COLO668 (cell line): Measurements from ENCODE around the gene TMEFF2.

ENCODE experiments used
- DNase-seq: peaks from one replicate; lab custom pipeline; 2025; ENCODE audit not compliant: unreplicated experiment; lab: John Stamatoyannopoulos, UW

Gene TMEFF2

DNA sequence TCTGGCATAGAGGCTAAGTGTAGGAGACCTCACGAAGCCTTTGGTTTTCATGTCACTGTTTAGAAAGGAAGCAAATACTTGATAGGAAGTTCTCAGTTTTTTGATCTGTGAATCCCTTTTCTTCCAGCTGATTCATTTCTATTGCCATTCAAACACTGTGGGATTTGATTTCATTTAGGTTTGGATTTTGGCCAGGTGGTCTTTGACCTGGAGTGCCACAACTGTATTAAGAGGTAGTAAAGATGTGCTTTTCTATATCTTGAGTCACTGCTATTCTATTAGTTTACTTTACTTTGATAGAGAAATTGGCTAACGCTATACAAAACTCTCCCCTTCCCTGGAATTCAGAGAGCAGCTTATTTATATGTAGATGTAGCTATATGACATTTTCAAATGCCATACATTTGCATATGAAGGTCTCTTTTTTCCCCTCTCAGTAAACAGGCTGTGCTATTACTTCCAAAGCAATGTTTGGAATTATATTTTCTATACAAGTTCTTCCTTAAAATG, 215.5 kb downstream of the TMEFF2 start:
- DNase-seq = no peak

DNA sequence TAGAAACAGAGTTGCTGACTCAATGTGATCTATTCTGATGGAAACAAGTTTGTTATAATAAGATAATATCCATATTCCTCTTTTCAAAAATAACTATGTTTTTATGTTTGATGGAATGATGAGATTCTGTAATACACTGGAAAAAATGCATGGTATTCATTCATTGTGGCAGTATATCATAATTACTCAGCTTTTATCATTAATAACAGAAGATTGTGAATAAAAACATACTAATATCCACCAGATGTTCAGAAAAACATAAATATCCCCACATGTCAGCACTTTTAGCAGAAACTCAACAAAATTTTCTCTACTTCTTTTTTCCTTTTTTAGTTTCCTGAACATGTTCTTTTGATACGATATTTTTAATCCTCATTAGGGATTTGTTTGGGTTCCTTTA, 217.0 kb downstream of the TMEFF2 start:
- no peak for DNase-seq

DNA sequence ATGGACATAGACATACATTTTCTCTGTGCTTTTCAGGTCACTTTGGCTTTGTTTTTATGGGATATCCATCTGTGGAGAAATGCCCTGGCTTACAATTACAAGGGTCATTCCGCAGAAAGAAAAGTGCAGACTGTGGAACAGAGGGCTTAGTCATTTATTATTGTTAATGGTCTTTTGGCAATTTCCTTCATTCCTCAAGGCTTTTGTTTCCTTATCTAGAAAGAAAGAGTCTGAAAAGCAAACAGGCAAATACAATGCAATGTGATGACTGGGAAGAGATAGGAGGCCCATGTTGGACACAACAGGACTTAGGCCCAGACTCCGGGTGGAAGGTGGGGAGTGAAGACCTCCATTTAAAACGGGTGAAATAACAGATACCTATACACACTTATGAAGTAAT, 218.3 kb downstream of the TMEFF2 start:
- no peak for DNase-seq

DNA sequence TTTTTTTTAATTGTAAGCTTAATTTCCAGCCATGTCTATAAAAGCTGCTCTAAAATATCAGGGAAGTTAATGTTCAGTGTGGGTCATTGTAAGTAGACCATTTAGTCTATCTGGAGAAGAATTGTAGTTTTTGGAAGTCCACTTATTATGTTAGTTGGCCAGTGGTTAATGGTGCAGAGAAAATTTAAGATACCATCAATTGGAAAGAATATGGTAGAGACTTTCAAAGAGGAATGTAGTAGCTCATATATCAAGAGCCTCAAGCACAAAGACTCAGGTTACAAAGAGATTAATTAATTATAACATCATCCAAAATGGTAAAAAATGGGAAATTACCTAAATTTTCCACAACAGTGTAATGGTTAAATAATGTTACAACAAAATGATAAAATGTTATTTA, 220.1 kb downstream of the TMEFF2 start:
- no peak for DNase-seq

DNA sequence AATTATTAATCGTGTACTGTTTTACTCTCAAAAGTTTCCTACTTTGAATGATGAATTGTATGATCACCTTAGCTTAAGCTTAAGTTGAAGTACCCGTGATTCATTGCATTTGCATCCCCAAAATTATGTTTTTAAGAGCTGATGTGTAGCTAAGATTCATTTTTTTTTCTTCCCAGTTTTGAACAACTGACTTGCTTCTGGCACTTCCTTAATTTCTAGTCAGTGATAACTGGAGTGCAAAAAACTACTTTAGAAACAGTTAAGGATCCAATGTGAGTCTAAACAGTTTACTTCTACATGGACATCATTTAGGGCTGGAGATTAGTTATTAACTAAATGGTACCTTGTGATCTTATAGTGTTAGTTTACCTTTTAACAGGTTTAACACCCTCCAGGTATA, 223.9 kb downstream of the TMEFF2 start:
- no peak for DNase-seq

DNA sequence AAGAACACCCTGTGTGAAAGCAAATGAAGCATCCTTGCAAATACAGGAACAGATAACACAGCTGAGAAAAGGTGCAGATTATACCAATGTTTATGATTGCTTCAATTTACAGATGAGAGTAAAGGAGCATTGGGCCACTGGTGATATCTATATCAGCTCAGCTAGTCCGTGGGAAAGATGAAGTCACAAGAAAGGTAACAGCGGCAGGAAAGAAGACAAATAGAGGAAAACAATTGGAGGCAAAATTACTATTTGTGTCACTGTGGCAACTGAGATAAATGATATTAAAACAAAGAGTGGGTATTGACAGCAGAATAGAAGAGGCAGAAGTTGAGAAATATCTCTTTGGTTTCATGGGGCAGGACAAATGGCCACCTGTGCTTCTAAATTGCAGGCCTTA, 226.6 kb downstream of the TMEFF2 start:
- no peak for DNase-seq

DNA sequence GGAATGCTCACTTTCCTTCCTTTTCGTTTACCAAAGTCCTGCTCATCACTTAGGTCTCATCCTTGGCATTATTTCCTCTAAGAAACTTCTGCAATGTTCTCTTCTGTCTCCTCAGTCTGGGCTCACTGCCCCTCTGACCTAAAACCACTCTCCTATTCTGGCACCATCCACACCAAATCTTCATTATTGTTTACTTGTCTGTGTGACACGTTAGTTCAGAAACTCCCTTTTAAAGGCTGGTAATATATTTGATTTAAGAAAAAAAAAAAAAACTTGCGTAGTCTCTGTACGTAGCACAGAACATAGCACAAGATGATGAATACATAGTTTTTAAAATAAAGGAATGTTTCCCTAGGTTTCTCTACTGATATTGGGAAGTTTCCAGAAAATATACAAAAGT, 229.0 kb downstream of the TMEFF2 start:
- no peak for DNase-seq

DNA sequence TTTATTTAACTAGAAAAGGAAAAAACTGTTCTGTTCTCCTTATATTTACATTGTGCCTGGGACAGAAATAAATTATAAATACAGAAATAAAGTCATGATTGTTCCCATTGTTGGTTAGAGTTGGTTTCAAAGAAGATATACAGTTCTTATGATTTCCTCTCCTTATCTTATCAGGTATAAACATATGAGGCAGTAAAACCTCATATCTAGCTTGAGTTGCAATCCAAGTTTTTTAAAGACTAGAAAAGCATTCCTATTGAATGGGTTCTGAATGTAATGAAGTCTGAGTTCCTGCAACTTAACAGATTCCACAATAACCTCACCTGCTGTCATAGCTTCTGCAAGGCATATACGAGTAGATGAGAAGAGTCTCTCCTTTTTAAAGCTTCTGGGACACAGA, 233.2 kb downstream of the TMEFF2 start:
- DNase-seq = no peak

DNA sequence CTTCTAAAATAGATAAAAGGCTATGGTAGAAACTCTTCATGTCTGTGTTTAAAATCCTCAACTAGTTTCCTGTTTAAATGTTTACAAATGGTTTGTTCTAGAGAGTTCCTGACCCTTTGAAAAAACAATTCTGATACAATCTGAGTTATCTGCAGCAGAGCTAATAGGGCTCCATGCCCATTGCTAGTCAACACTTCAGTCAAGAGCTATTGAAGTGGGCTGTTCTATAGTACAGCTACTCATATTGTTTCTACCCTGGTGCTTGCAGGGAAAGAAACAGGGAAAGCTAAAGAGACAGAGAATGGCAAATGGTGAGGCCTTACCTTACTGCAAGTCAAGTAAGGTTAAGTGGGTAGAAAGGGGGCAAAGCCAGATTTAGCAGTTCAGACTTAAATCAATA, 235.5 kb downstream of the TMEFF2 start:
- no peak for DNase-seq

DNA sequence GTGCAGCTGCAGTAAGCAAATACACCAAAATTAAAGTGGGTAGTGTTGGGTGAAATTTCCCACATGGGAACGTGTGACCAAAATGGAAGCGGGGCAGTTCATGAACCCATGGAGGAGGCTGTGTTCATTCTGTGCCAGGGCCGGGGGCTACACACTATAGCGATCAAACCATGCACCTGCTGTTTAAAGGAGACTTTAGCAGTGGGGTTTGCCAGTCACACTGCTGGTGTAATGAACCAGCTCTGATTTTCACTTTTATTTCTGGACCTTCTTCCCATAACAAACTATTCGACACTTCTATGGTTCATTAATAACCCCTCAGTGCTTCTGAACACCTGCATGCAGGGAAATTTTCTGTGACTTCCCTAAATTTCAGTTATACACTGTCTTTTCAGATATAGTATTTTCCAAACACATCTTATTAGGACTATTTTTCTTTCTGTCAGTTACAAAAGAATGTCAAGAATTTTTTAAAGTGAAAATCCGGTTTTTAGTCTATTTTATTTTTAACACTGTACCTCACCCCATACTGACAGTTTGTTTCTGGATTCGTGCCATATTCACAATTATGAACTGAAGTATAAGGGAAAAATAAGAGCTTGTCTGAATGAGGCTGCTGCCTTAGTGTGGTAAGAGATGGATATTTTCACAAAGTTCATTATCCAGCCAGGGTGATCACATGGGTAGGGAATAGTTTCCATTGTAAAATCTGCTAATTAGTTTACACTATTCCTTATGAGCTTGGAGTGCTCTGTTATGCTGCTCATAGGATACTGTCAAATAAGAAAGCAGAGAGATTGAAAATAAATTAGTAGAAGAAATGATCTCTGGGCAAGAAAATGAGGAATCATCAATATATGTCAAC, 236.5 kb downstream of the TMEFF2 start:
- DNase-seq = no peak

DNA sequence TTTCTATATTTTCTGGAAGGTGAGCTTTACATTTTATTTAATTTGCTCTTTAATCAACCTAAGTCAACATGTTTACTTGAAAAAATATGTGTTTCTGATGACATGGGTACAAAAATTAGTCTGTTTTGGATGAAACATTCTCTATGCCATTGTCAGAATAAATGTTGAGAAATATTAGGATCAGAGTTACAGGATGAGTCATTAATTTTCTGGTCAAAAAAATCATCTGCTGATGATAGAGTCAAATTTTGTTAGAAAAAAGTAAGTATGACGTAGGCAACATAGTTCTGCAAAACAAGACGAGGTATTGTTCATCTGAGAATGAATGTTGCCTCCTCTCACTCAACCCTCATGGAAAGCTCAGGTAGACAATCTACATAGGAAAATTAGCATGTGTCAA, 240.3 kb downstream of the TMEFF2 start:
- DNase-seq = no peak

DNA sequence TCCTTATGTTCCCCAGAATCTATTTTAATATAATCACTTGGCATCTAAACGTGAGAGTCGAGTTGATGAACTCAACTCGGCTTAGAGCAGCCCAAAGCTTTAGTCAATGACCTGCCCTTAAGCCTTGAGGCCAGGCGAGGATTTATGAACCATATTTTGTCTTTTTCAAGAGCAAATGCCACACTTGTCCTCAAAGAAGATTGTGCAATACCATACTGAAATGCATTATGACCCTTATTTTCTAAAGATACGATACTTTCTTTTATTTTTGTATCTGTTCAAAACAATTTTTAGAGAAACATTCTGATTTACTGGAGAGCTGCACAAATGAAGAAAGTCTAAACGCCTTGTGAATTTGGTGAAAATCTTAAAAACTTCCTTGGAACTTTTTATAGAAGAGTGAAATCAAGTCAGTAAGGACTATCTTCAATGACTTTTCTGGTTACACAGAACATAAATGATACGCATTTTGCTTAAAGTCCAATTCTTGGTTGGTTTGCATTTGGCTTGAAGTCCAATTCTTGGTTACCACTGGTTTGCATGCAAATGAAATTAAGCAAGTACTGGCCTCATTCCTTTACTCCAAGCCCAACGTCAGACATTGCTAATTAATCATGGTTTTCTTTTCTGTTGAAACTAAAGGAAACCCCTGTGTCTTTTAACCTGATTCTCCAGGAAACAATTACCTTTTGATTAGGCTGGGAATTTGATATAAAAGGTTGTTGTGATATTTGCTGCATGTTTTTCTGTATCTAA, 242.0 kb downstream of the TMEFF2 start:
- no peak for DNase-seq

DNA sequence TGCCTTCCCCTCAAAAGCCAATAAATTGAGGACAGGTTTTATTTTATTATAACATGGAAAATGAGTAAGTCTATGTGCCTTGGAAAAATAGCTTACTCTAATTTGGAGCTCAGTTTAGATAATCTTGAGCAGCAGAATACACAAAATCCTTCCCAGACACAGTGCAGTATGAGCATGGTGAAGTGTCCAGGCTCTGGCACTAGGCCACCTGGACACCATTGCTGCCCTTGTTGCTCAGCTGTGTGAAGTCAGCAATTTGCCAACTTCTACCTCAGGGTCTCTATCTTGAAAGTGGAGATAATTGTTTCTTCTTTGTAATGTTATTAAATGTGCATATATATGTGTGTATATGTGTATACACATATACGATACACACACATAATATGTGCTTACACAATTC, 242.9 kb downstream of the TMEFF2 start:
- no peak for DNase-seq

DNA sequence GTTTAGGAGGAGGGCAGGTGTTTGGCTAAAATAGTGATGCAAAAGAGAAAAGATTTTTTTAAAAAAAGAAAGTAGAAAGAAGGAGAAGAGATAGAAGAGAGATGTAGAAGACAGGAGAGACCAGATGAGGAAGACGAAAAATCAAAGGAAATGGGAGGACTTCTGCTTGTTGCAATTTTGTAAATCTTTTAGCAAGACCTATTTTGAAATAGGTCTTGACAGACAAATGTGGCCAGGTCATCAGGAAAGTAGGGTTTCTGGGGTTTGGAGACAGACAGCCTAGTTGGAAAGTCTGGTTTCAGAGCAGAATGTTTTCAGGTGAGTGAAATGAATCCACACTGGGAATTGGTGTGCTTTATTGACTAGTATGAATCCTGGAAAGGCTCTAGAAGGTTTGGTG, 243.4 kb downstream of the TMEFF2 start:
- no peak for DNase-seq

DNA sequence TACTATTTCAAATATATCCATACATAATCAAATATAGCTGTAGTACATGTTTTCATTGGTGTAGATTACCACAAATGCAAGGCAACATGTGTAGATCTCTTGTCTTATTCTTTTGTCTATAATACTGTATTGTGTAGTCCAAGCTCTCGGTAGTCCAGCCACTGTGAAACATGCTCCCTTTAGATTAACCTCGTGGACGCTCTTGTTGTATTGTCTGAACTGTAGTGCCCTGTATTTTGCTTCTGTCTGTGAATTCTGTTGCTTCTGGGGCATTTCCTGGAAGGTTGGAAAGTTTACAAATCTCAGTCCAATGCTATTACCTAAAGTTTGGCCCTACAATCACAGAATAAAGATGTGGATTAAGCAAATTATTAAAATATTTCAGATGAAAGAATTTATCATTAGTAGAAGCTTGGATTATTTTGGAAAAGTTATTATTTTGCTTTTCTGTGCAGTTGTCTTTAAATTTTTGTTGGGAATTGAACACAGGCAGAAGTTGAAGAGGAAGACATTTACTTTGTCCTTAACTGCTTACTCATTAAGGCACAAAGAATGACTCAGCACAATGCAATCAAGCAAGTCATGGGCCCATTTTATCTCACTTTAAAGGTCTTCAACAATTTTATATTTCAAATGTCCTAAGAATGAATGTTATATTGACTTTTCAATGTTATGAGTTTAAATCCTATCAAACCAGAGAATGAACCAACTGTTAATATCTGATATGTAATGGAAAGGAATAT, 244.4 kb downstream of the TMEFF2 start:
- no peak for DNase-seq

DNA sequence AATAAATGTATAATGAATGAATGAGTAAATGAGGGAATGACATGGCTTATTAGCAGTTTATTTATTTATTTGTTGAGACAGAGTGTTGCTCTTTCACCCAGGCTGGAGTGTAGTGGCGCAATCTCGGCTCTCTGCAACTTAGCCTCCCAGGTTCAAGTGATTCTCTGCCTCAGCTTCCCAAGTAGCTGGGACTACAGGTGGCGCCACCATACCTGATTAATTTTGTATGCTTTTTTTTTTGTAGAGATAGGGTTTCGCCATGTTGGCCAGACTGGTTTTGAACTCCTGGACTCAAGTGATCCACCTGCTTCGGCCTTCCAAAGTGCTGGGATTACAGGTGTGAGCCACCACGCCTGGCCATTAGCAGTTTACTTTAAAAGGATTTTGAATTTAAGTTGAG, 247.5 kb downstream of the TMEFF2 start:
- DNase-seq = no peak

DNA sequence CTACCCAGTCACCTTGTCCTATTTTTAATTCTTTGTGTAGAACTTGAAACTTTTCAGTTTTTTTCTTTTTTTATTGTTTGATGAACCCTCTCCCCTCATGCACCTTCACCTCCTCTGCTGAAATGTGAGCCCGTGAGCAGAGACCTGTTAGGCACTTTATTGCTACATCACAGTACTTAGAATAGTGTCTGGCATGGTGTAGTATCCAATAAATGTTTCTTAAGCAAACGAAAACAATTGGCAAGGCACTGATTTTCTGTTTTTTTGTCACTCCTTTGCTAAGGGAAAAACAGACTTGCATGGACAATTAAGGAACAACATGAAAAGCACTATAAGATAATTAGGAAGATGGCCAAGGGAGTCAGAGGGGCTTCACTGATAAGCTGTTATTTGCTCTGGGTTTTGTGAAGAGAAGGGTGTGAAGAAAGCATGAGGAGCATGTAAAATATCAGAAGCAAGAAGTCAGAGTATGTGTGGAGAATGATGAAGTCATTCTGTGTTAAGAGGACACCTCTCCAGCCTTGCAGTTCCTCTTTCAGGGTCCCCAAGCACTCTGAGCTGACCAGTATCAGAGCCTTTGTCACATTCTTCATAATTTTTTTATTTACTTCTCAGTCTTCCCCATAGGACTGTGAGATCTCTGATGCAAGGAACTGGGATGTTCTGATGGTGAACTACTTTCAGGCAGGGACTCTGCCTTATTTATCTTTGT, 248.1 kb downstream of the TMEFF2 start:
- no peak for DNase-seq

DNA sequence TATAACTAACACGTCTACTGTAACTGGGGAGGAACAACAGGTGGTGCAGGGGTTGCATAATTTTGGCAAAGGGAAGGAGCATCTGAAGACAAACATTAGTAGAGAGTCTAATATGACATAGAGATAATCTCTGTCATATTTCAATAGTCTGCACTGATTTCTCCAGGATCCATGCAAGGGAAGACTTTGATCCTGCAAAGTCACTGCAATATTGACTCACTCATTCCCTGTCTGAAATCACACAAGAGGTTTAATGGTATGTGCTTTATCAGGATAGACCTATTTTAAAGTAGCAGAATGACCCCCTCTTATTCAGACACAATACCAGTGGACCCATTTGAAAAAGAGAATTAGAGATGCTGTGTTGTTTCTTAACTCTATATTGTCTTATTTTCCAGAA, 249.1 kb downstream of the TMEFF2 start:
- DNase-seq = no peak

DNA sequence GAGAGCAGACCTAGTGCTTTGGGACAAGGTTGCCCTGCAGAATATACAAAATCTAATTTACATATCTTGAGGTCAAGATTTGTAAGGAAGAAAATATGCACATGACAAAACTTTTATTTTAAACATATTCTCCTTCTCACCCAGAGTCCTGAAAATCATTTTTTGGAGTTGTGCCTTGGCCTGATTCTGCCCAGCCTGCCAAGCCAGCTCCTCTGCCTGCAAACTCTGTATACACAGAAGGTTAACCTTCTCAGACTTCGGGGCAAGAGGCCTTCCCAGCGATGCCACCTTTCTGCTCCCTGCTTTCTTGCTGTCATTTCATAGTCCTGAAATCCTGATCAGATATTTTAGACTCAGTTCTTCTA, 252.0 kb downstream of the TMEFF2 start:
- no peak for DNase-seq

DNA sequence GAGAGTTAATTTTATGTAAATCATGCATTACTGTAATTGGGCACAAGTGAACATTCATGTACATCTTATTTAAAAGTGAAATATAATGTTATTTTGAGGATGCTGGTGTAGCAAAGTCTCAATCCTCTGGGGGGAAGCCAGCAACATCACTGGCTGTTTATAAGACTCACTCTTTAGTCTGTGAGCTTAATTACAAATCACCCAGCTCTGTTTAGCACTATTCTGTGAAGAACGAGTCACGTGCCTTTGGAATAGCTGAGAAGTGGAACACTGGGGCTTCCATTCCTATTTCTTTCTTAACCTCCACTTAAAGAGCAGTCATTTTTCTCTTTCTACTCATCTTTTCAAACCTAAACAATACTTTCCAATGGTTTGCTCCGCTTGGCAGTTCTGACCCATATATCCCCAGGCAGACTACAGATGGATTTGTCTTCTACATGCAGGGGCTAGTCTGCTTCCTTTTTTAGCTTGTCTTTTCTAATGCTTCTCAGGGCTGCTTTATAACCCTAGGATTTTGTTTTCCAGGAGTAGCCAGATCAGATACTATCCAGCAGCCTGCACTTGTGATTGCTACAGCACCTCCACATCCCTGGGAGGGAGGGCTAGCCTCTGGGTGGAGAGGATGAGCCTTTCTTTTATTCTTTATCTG, 252.5 kb downstream of the TMEFF2 start:
- DNase-seq = no peak
